GM18858 (cell line): ENCODE measurements around the gene P3H2.

ENCODE experiments used
- ATAC-seq: cut with Tn5 transposase; IDR thresholded peaks from one replicate; pipeline ENCODE4 v1.9.1; 2021; ENCODE audit not compliant: unreplicated experiment

The P3H2 gene

DNA sequence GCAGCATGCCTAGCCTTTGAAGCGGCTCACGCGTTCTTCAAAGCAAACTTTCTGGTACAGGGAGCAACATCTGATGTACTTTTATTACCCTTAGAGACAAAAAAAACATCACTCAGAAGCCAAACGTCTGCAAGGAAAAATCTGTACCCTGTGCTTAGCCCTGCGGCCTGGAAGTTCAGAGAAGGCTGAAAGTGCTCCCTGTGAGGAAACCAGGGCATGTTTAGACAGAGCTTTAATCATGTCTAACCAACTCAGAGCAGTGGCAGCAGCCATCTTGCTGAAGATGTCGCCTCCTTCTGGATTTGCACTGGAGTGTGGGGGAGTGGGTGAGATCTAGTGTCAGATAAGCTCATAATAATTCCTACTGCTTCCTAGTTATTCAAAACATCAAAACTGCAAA, 170.4 kb downstream of the P3H2 start:
- ATAC-seq, result no peak

DNA sequence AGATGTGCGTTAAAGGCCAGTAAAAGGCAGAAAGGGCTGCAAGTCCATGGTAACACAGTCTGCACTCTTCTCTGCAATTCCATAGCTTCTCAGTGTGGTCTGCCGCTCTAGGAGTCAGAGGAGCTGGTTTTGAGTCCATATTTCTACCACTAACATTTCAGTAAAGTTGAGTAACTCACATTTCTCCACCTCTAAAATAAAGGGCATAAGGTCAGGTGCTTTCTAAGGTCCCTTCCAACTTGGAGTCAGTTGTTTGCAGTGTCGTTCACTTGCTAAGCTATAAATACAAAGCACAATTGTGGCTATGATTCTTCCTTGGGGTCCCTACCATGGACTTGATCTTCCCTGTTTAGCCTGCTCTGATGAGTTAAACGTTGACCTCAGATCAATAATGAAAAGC, 171.1 kb downstream of the P3H2 start:
- ATAC-seq, result no peak

GRCh38 chr3:189948724-189949045, 172.0 kb downstream of the P3H2 start:
- no peak for ATAC-seq

GRCh38 chr3:189947948-189948723, 172.6 kb downstream of the P3H2 start:
- ATAC-seq, result no peak

DNA sequence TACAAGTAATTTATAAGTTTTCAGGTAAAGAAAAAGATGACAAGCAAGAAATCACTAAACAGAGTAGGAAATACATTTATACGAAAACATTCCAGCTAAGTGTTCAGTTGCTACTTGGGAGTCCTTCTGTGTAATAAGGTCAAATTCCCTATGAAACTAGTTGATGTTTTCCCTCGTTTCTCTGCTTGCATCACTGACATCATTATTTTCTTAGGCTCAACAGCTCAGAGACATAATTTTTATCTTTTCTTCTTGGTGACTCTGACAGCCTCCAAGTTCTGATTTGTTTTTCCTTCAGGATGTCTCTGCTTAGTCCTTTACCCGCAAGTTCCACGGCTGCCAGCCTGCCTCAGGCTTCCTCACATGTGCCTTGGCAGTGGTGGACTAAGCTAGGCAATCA, 173.6 kb downstream of the P3H2 start:
- ATAC-seq, result no peak

GRCh38 chr3:189945935-189946709, 174.6 kb downstream of the P3H2 start:
- ATAC-seq, result no peak

GRCh38 chr3:189944285-189945145, 176.2 kb downstream of the P3H2 start:
- no peak for ATAC-seq

DNA sequence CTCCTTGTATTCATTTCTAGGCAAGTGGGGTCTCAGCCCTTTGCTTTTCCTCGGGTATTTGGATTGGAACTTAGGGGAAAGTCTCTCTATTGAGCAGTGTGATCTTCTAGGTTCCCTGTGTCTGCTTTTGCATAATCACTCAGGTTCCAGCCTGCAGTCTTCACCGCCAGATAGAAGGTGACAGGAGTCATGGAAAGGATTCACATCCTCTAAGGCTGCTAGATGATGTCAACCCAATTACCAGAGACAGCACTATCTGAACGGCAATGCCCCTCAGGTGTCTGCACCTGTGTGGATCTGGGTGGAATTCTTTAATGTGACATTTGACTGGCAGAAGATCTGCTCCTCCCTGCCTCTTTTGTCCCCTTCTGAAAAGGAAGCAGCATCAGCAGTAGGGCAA, 177.7 kb downstream of the P3H2 start:
- no peak for ATAC-seq

GRCh38 chr3:189941679-189942078, 179.0 kb downstream of the P3H2 start:
- no peak for ATAC-seq

- ATAC-seq, result no peak
Measured at GRCh38 chr3:189941125-189941524, 179.6 kb downstream of the P3H2 start.

DNA sequence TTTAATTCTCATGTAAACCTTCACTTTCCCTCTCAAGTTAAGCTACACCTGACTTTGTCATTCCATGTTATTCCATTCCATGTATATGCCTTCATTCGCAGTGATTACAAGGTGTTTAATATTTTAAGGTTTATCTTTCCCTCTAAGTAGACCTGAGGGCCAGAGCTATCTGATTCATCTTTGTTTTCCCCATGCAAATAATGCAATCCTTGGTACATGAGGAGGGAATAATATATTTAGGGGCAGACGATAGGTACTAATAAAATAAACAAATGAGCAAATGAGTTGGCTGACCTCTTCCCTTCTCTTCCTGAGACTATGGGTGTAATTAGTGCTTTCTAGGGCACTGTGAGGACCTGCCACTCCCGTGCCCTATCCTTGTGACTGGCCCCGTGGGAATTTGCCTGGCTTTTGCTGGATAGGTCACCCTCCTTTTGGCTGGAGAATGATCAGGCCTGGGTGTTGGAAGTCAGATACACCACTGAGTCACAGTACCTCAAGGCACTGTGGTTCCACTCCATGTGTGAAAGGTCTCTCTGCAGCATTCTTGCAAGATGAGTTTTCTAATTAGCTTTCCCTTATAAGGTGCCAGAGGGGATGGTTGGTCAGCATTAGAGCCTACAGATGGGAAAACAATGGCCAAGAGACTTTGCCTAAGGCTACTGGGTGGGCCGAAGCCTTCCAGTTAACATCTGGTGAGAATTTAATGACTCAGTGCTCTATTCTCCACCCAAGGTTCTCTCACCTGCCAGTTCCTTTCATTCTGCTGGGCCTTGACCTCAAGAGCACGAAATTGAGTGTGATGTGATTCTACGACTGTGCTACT, 183.2 kb downstream of the P3H2 start:
- ATAC-seq, result no peak

DNA sequence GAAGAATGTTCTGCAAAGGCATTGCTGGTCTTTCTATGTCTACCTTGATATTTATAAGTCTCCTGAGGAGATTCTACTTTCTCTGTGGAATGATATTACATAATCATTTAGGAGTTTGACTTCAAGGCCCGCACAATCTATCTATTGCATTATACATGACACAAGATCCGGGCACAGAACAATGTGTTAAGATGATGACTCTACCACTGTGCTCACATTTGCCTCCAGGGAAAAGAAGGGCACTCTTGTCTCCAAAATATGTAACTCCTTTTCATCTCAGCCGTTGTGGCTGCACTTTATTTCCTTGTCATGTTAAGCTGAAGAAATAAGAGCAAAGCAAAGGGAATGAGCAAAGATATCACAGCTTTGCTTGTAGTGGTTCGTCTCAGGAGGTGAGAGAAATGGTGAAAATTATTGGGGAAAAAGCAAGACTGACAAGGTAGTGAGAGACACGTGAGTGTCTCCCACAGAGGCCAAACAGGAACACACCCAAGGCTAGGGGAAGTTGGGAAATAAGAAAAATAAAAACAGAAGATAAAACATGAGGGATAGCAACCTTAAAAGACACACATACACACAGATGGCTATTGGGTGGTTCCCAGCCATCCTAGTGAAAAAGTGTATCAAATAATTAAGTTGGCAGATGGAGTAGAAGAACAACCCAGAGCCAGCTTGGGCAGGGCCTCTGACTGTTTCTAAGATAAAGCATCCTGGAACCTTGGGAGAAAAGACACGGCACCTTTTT, 184.3 kb downstream of the P3H2 start:
- ATAC-seq, result no peak

DNA sequence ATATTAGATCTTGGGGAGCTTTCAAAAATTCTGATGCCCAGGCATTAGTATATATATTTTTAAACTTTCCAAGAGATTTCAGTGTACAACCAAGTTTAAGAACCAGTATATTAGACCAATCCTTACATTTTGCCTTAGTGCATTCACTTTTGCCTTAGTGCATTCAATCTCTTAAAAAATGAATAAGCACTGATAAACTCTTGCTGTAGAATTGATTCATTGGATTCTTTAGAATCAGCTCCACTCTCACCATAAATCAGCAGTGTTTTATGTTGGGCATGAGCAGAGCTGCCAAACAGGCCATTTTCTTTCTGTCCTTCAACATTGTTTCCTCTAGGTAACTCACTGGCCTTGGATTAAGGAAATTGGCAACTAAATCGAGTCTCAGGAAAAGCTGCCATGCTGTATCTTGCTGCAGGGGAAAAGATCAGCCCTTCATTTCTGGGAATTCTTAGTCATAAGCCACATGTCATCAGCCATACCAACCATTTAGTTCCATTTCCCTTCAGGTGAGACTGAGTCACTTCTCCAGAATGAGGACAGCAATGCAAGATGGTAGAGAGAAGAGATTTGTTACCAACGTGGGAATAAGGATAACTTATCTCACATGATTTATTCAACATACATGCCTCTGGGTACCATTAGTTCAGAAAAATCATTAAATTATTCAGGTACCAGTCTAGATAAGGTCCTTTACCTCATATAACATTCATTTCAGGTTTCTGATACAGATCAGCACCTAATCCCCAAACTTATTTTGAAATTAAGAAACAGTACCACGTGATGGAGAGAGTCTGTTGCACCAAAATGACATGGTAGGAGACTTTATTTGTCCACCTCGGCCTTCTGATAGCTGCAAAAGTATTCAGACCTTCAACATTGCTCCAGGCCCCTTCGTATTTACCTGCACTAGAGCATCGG, 192.5 kb downstream of the P3H2 start:
- ATAC-seq, result no peak

DNA sequence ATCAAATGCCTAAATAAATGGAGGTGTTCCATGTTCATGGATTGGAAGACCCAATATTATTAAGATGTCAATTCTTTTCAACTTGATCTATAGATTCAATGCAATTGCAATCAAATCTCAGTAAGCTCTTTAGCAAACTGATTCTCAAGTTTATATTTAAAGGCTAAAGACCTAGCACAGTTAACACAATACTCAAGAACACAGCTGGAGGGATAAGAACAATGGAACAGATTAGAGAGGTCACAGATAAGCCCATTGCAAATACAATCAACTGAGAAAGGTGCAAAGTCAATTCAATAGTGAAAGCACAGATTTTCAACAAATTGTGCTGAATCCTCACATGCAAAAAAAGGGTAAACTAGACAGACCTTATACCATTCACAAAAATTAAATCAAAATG, 198.9 kb downstream of the P3H2 start:
- ATAC-seq, result no peak

GRCh38 chr3:189914799-189915198, 205.9 kb downstream of the P3H2 start:
- no peak for ATAC-seq

DNA sequence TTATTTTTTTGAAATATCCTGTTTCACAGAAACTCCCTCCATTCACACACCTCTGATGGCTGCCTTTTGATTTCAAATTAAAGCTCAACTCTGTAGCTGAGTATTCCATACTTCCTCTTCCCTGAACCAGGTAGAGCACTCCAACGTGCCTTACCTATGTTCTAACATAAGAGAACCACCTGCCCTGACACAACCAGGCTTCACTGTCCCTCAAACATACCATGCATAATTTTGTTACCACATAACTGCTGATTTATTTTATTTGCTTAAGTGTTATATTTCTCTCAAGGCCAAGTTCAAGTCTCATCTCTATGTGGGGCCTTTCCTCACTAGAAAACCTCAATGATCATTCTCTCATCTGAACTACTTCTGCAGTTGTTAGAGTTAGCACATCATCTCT, 209.7 kb downstream of the P3H2 start:
- no peak for ATAC-seq

DNA sequence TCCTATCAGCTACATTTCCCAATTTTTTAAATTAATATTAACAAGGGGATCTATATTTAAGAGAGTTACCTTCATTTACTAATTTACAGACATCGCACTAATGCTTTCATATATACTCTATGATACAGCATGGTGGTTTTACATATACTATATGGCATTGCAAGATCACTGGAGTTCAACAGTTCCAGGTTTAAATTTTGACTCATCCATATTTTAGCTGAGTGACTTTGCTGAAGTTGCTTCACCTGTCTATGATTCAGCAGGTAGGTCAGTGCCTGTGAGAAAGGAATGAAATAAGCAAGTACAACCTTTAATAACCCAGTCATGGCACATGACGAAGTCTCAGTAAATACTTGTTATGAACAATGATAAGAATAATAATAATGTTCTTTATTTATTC, 211.1 kb downstream of the P3H2 start:
- ATAC-seq, result no peak

DNA sequence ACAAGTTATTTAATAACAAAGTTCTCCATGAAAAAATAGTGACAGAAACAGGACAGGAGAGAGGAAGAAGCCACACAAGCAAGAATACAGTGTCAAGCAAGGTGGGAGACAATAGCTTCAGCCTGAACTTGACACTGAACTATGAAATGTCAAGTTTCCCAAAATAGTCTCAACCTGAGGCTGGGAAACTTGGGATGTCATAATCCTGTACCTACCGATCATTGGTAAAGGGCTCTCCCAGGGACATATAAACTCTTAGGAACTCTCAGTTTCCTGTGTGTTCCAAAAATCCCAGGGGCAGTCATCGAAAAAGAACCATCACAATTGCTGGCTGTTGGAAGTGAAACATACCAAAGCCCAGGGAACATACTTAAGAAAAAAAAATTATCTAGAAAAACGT, 211.6 kb downstream of the P3H2 start:
- ATAC-seq, result no peak

- ATAC-seq, result no peak
Measured at GRCh38 chr3:189908646-189909045, 212.1 kb downstream of the P3H2 start.
